CD4-positive, alpha-beta memory T cell (primary cell): ENCODE data around the gene SETMAR. TPM values are rescaled to one million over a fixed set of nuclear protein-coding genes. Genes with fewer than 3 reads are reported as not detected.
A peak's percentile ranks its signal among the peaks of the same experiment; 100 is the strongest.

Experiments
- CTCF ChIA-PET: fragments of 350-600 bp; sonication (Branson Sonifier 250); formaldehyde crosslinking; loops from one replicate; lab custom pipeline; 2021; ENCODE audit warnings: inconsistent platforms; ENCODE audit not compliant: partially characterized antibody; lab: Charles Lee
- POLR2A ChIA-PET: fragments of 350-600 bp; sonication (Branson Sonifier 250); formaldehyde crosslinking; loops from one replicate; lab custom pipeline; 2021; ENCODE audit not compliant: partially characterized antibody; lab: Charles Lee
- DNase-seq, 5 donors: peaks; one replicate each; pipeline versions ENCODE4 v3.0.0 to v3.0.0-alpha.2; 2020 to 2022; ENCODE audit warnings: mixed read lengths in 1 of 5
- H3K27ac ChIP-seq: one replicate; pipeline ENCODE4 v1.7.0; 2013; ENCODE audit warnings: low read depth, low read length
- H3K27me3 ChIP-seq: 2 replicates; pipeline ENCODE4 v1.7.0; 2013; ENCODE audit warnings: mild to moderate bottlenecking, low read length, moderate library complexity; ENCODE audit not compliant: insufficient read depth
- H3K36me3 ChIP-seq: 2 replicates; pipeline ENCODE4 v1.7.0; 2013; ENCODE audit warnings: mild to moderate bottlenecking, low read length, moderate library complexity; ENCODE audit not compliant: insufficient read depth
- H3K4me1 ChIP-seq: 2 replicates; pipeline ENCODE4 v1.7.0; 2013; ENCODE audit warnings: mild to moderate bottlenecking, low read length, moderate library complexity; ENCODE audit not compliant: insufficient read depth
- H3K4me3 ChIP-seq, 2 donors: one replicate each; pipeline ENCODE4 v1.7.0; 2013; ENCODE audit warnings: low read length in 2 of 2, mild to moderate bottlenecking in 1 of 2
- H3K9me3 ChIP-seq, 2 donors: one replicate each; pipeline ENCODE4 v1.7.0; 2013; ENCODE audit warnings: low read length in 2 of 2, control low read depth in 1 of 2; ENCODE audit not compliant: control insufficient read depth in 1 of 2
- H3K27ac Mint-ChIP-seq, 7 donors: one replicate each; pipeline ENCODE4 v1.8.0; 2020 to 2021; ENCODE audit warnings: mixed read lengths in 7 of 7, mild to moderate bottlenecking in 6 of 7, inconsistent platforms in 3 of 7, moderate library complexity in 3 of 7
- H3K27me3 Mint-ChIP-seq, 2 donors: one replicate each; pipeline ENCODE4 v1.8.0; 2020 to 2021; ENCODE audit warnings: mixed read lengths in 2 of 2
- H3K36me3 Mint-ChIP-seq, 2 donors: one replicate each; pipeline ENCODE4 v1.8.0; 2020 to 2021; ENCODE audit warnings: mixed read lengths in 2 of 2, inconsistent platforms in 1 of 2, mild to moderate bottlenecking in 1 of 2
- H3K4me1 Mint-ChIP-seq, 4 donors: one replicate each; pipeline ENCODE4 v1.8.0; 2020 to 2021; ENCODE audit warnings: mixed read lengths in 4 of 4, mild to moderate bottlenecking in 1 of 4
- H3K4me3 Mint-ChIP-seq, 8 donors: one replicate each; pipeline ENCODE4 v1.8.0; 2020 to 2021; ENCODE audit warnings: mixed read lengths in 8 of 8, mild to moderate bottlenecking in 7 of 8, moderate library complexity in 6 of 8, inconsistent platforms in 3 of 8
- H3K9me3 Mint-ChIP-seq, 8 donors: one replicate each; pipeline ENCODE4 v1.8.0; 2020 to 2021; ENCODE audit warnings: mixed read lengths in 8 of 8, mild to moderate bottlenecking in 5 of 8, inconsistent platforms in 3 of 8, moderate library complexity in 1 of 8
- intact Hi-C: fragments of 100-400 bp; cut with micrococcal nuclease; formaldehyde crosslinking; loops from one replicate; pipeline ENCODE4 v1.15.1; 2023
- polyA plus RNA-seq, 2 donors: library from polyadenylated mRNA; unstranded; fragments of 300-500 nt; fragmentation: Illumina TruSeq; gene quantifications; one replicate each; pipeline ENCODE4 v1.2.3, GENCODE V29; 2021
- total RNA-seq, 2 experiments: library from RNA; stranded (reverse); gene quantifications; one replicate each; pipeline ENCODE4 v1.2.3, GENCODE V29; 2021

SETMAR gene
- total and polyA plus RNA-seq, 4 experiments from 2014 or later, result 10.2 to 12.9 (median 11.3) TPM

DNA sequence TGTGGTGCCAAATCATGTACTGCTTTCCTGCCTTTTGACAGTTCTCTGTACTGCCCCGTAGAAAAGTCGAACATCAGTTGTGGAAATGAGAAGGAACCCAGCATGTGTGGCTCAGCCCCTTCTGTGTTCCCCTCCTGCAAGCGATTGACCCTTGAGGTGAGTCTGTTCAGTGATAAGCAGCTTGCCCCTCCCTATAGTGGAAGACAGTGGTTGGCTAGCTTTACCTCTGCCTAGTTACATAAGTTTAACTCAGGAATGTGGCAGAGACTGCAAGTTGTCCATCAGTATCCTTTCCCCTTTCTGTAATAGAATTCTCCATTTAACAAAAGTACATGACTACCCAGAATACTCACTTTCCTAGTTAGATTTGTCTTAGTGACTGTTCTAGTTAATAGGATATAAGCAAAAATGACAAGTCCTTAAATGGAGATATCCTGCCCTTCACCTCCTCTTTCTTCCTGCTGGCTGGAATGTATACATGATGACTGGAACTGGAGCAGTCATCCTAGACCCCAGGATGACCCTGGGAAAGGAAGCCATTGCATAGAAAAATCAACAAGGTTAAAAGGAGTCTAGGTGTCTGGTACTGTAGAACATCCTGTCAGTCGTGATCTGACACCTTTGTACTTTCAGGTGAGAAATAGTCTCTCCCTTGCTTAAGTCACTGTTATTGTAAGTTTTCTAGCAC is 10.6 kb downstream of the SETMAR start:
- POLR2A ChIA-PET, result no interaction called here
- H3K27ac Mint-ChIP-seq, result peak overlapping the region in 1 of 7 donors; percentile 5
- intact Hi-C loops, result no loop called here

GRCh38 chr3:4314688-4315087 is 11.5 kb downstream of the SETMAR start:
- intact Hi-C loops, result no loop called here
- Histone ChIP-seq H3K27ac (no peak overlapping the region), H3K9me3 (no peaks in the 10 kb centered on the region), H3K27me3 (no peaks in the 10 kb centered on the region), H3K4me3 (no peak overlapping the region), H3K36me3 (no peaks in the 10 kb centered on the region), H3K4me1 (no peaks in the 10 kb centered on the region)
- H3K27me3 Mint-ChIP-seq, result no peaks in the 10 kb centered on the region
- POLR2A ChIA-PET, result no interaction called here
- no peak overlapping the region for H3K27ac Mint-ChIP-seq
- peaks cover 30 to 44% of the 10 kb centered on the region in 2 donors for H3K36me3 Mint-ChIP-seq
- CTCF ChIA-PET, result interaction anchor here (0.7 to 1.2 kb wide), 2 partner anchors 23 to 319 kb away, joined by 3 read pairs; no protein-coding TSS in a partner anchor
- H3K9me3 Mint-ChIP-seq, result peaks cover 0 to 3% (median 0%) of the 10 kb centered on the region in 8 donors
- H3K4me1 Mint-ChIP-seq, result peaks cover 0 to 12% (median 4%) of the 10 kb centered on the region in 4 donors
- no peak for DNase-seq
- H3K4me3 Mint-ChIP-seq, result no peak overlapping the region

More for the DNA sequence above, 10.6 kb downstream of the SETMAR start:
- Histone ChIP-seq H3K4me3 (no peak overlapping the region), H3K4me1 (no peaks in the 10 kb centered on the region), H3K9me3 (no peaks in the 10 kb centered on the region), H3K27me3 (no peaks in the 10 kb centered on the region), H3K27ac (no peak overlapping the region), H3K36me3 (no peaks in the 10 kb centered on the region)
- Mint-ChIP-seq H3K36me3 (peaks cover 30 to 39% of the 10 kb centered on the region in 2 donors), H3K9me3 (peaks cover 0 to 3% (median 0%) of the 10 kb centered on the region in 8 donors), H3K4me1 (peaks cover 0 to 11% (median 4%) of the 10 kb centered on the region in 4 donors), H3K4me3 (no peak overlapping the region), H3K27me3 (no peaks in the 10 kb centered on the region)
- DNase-seq, result no peak
- CTCF ChIA-PET, result no interaction called here

DNA sequence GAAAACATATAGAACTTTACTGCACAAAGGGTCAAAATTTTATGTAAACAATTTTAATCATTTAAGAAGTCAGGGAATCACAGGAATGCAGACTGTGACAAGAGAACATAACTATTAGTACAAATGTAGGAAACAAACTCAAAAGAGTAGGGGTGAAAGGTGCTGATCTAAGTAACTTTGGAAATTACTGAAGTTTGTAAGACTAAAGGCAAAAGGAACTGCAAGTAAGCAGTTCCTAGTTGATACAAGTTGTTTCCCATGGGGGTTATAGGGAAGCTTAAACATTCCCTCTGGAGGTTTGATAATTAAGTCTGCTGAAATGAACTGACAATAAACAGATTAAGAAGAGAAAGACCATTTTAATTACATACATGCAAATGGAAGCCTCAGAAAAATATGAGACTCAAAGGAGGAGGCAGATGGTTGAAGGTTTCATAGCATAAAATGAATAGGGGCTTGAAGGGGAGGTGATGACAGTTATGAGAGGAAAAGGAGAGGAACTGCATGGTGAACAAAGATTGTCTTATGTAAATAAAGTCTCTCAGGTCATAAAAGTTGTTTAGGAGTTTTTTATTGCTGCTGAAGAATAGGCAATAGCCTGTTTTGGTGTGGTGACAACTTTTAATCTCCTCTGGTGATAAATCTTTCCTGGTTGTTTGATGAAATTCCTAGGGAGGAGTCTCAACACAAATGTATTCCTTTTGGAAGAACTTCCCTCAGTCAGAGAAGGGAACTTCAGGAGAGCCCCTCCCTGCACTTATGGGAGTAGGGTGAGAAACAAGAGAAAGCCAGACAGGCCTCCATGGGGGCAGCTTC is 17.1 kb downstream of the SETMAR start:
- Mint-ChIP-seq H3K36me3 (peaks cover 10 to 19% of the 10 kb centered on the region in 2 donors), H3K4me1 (peaks cover 0 to 6% (median under 1%) of the 10 kb centered on the region in 4 donors), H3K9me3 (peaks cover 0 to 3% (median 0%) of the 10 kb centered on the region in 8 donors), H3K4me3 (no peak overlapping the region), H3K27ac (peak overlapping the region in 2 of 7 donors; percentile 4 to 62), H3K27me3 (no peaks in the 10 kb centered on the region)
- Histone ChIP-seq H3K27ac (no peak overlapping the region), H3K9me3 (no peaks in the 10 kb centered on the region), H3K36me3 (no peaks in the 10 kb centered on the region), H3K4me3 (no peak overlapping the region), H3K4me1 (no peaks in the 10 kb centered on the region), H3K27me3 (no peaks in the 10 kb centered on the region)
- DNase-seq, result no peak
- POLR2A ChIA-PET, result no interaction called here
- CTCF ChIA-PET, result interaction anchor here (0.8 kb wide), 1 partner anchor 27 kb away, joined by 3 read pairs; no protein-coding TSS in a partner anchor
- intact Hi-C loops, result no loop called here

DNA sequence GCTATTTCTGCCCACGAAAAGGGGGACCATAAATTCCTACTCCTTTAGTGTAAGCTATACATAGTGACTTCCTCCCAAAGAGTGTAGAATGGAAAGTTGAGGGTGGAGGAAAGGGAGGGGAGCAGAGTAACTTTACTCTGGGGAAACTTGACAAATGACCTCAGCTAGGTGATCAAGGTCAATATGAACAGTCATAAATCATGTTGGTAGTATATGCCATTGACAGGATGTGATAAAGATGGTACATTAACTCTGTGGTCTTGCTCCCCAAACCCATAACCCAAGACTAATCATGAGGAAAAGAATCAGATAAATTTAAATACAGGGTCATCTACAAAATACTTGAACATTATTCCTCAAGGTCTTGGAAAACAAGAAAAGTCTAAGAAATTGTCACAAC is 18.6 kb downstream of the SETMAR start:
- Histone ChIP-seq H3K27ac (no peak overlapping the region), H3K4me1 (no peaks in the 10 kb centered on the region), H3K9me3 (no peaks in the 10 kb centered on the region), H3K4me3 (no peak overlapping the region), H3K36me3 (no peaks in the 10 kb centered on the region), H3K27me3 (no peaks in the 10 kb centered on the region)
- ChIA-PET CTCF (interaction anchor here (0.9 kb wide), 1 partner anchor 312 kb away, joined by 3 read pairs; no protein-coding TSS in a partner anchor), POLR2A (no interaction called here)
- DNase-seq, result no peak
- Mint-ChIP-seq H3K27me3 (no peaks in the 10 kb centered on the region), H3K4me3 (no peak overlapping the region), H3K27ac (no peak overlapping the region), H3K4me1 (peaks cover 0 to 4% (median under 1%) of the 10 kb centered on the region in 4 donors), H3K36me3 (peaks cover 2 to 13% of the 10 kb centered on the region in 2 donors), H3K9me3 (peaks cover 0 to 1% (median 0%) of the 10 kb centered on the region in 8 donors)
- intact Hi-C loops, result no loop called here

DNA sequence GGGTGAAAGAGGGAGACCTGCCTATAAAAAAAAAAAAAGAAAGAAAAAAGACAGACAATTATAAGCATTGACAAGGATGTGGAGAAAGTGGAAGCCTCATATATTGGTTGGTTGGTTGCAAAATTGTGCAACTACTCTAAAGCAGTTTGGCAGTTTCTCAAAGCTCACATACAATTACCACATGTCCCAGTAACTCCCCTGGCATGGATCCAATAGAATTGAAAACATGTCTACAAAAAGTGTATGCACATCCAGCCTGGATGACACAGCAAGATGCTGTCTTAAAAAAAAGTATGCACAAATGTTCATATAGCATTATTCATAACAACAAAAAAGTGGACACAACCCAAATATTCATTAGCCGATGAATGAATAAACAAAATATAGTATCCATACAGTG is 19.5 kb downstream of the SETMAR start:
- no peaks in the 10 kb centered on the region for H3K27me3 Mint-ChIP-seq
- Histone ChIP-seq H3K4me1 (no peaks in the 10 kb centered on the region), H3K36me3 (no peaks in the 10 kb centered on the region), H3K4me3 (no peak overlapping the region), H3K9me3 (no peaks in the 10 kb centered on the region), H3K27ac (no peak overlapping the region), H3K27me3 (no peaks in the 10 kb centered on the region)
- no peak overlapping the region for H3K4me3 Mint-ChIP-seq
- peaks cover 0 to 9% of the 10 kb centered on the region in 2 donors for H3K36me3 Mint-ChIP-seq
- ChIA-PET CTCF (no interaction called here), POLR2A (no interaction called here)
- intact Hi-C loops, result no loop called here
- H3K4me1 Mint-ChIP-seq, result peaks cover 0 to 4% (median under 1%) of the 10 kb centered on the region in 4 donors
- H3K9me3 Mint-ChIP-seq, result peaks cover 0 to 4% (median 2%) of the 10 kb centered on the region in 8 donors
- H3K27ac Mint-ChIP-seq, result peak overlapping the region in 2 of 7 donors; percentile 34 to 76
- DNase-seq, result no peak

GRCh38 chr3:4323246-4324027 is 20.3 kb downstream of the SETMAR start:
- Histone ChIP-seq H3K9me3 (no peaks in the 10 kb centered on the region), H3K4me3 (no peak overlapping the region), H3K36me3 (no peaks in the 10 kb centered on the region), H3K27me3 (no peaks in the 10 kb centered on the region), H3K27ac (no peak overlapping the region), H3K4me1 (no peaks in the 10 kb centered on the region)
- CTCF ChIA-PET, result no interaction called here
- DNase-seq, result no peak
- Mint-ChIP-seq H3K36me3 (peaks cover 0 to 6% of the 10 kb centered on the region in 2 donors), H3K27ac (no peak overlapping the region), H3K9me3 (peaks cover 0 to 8% (median 3%) of the 10 kb centered on the region in 8 donors), H3K27me3 (no peaks in the 10 kb centered on the region), H3K4me3 (no peak overlapping the region), H3K4me1 (peaks cover 0 to 2% (median 0%) of the 10 kb centered on the region in 4 donors)
- POLR2A ChIA-PET, result no interaction called here
- intact Hi-C loops, result no loop called here
